CD14-positive monocyte (primary cell): Measurements from ENCODE around the gene PIK3R6. TPM values are rescaled to one million over a fixed set of nuclear protein-coding genes. Genes with fewer than 3 reads are reported as not detected.

Source experiments
- DNase-seq, 3 donors: peaks; one replicate each; pipeline ENCODE4 v3.0.0-alpha.2; 2011 to 2022
- H2AFZ ChIP-seq: 2 replicates; pipeline ENCODE4 v1.6.0; 2012; ENCODE audit warnings: mild to moderate bottlenecking, low read depth, low read length, inconsistent platforms; ENCODE audit not compliant: insufficient read depth, poor library complexity, severe bottlenecking
- H3K27ac ChIP-seq, 2 donors: 1 replicate in 1 of 2; 2 replicates in 1 of 2; pipeline ENCODE4 v1.5.1; 2012 to 2013; ENCODE audit warnings: low read length in 2 of 2, control low read depth in 1 of 2, inconsistent platforms in 1 of 2, low read depth in 1 of 2, mild to moderate bottlenecking in 1 of 2
- H3K27me3 ChIP-seq, 2 donors: one replicate each; pipeline versions ENCODE4 v1.6.0 to v1.6.1; 2011 to 2013; ENCODE audit warnings: low read length in 2 of 2; ENCODE audit not compliant: control insufficient read depth in 2 of 2, insufficient read depth in 2 of 2
- H3K36me3 ChIP-seq, 2 donors: replicated peaks in 1 of 2; 1 replicate in 1 of 2; 2 replicates in 1 of 2; pipeline versions ENCODE4 v1.5.1 to v1.6.1; 2012 to 2013; ENCODE audit warnings: low read length in 2 of 2, control low read depth in 1 of 2, inconsistent platforms in 1 of 2, mild to moderate bottlenecking in 1 of 2; ENCODE audit not compliant: insufficient read depth in 2 of 2, control insufficient read depth in 1 of 2
- H3K4me1 ChIP-seq, 2 donors: 1 replicate in 1 of 2; 2 replicates in 1 of 2; pipeline versions ENCODE4 v1.5.1 to v1.6.1; 2012 to 2013; ENCODE audit warnings: low read length in 2 of 2, control low read depth in 1 of 2, inconsistent platforms in 1 of 2, mild to moderate bottlenecking in 1 of 2, moderate library complexity in 1 of 2; ENCODE audit not compliant: insufficient read depth in 2 of 2, control insufficient read depth in 1 of 2
- H3K4me2 ChIP-seq: replicated peaks from 2 replicates; pipeline ENCODE3; 2012; ENCODE audit warnings: low read length, moderate library complexity, mild to moderate bottlenecking; ENCODE audit not compliant: poor library complexity, severe bottlenecking; ENCODE audit errors: extremely low read depth
- H3K4me3 ChIP-seq, 3 experiments: fragments of 200-600 bp in 1 of 3; sonication (generic) in 1 of 3; replicated peaks in 1 of 3; 1 replicate in 2 of 3; 2 replicates in 1 of 3; pipeline ENCODE4 v1.5.1; 2011 to 2013; ENCODE audit warnings: low read length in 3 of 3, mild to moderate bottlenecking in 3 of 3, control low read depth in 2 of 3, low read depth in 2 of 3, inconsistent platforms in 1 of 3, moderate library complexity in 1 of 3
- H3K79me2 ChIP-seq: 2 replicates; pipeline ENCODE4 v1.6.0; 2012; ENCODE audit warnings: mild to moderate bottlenecking, control low read depth, inconsistent platforms, low read length, moderate library complexity; ENCODE audit not compliant: insufficient read depth
- H3K9ac ChIP-seq: 2 replicates; pipeline ENCODE4 v1.6.0; 2017; ENCODE audit warnings: low read length, mild to moderate bottlenecking; ENCODE audit not compliant: insufficient read depth, poor library complexity, severe bottlenecking
- H3K9me3 ChIP-seq, 2 donors: replicated peaks in 1 of 2; 1 replicate in 1 of 2; 2 replicates in 1 of 2; pipeline versions ENCODE4 v1.5.1 to v1.6.1; 2012 to 2013; ENCODE audit warnings: low read length in 2 of 2, control low read depth in 1 of 2; ENCODE audit not compliant: control insufficient read depth in 1 of 2, insufficient read depth in 1 of 2
- H4K20me1 ChIP-seq: 2 replicates; pipeline ENCODE4 v1.6.0; 2012; ENCODE audit warnings: mild to moderate bottlenecking, low read length, control low read depth, moderate library complexity; ENCODE audit not compliant: insufficient read depth
- H3K27ac Mint-ChIP-seq, 7 donors: one replicate each; pipeline ENCODE4 v1.8.0; 2020; ENCODE audit warnings: mild to moderate bottlenecking in 7 of 7, mixed read lengths in 7 of 7, moderate library complexity in 6 of 7, inconsistent platforms in 2 of 7
- H3K27me3 Mint-ChIP-seq, 3 donors: one replicate each; pipeline ENCODE4 v1.8.0; 2021 to 2022; ENCODE audit warnings: low read depth in 3 of 3, mild to moderate bottlenecking in 3 of 3, mixed read lengths in 3 of 3, moderate library complexity in 3 of 3, inconsistent platforms in 1 of 3
- H3K36me3 Mint-ChIP-seq, 2 donors: one replicate each; pipeline ENCODE4 v1.8.0; 2020; ENCODE audit warnings: mixed read lengths in 2 of 2, inconsistent platforms in 1 of 2, mild to moderate bottlenecking in 1 of 2
- H3K4me1 Mint-ChIP-seq: one replicate; pipeline ENCODE4 v1.8.0; 2020; ENCODE audit warnings: mild to moderate bottlenecking, mixed read lengths
- H3K4me3 Mint-ChIP-seq, 2 donors: one replicate each; pipeline ENCODE4 v1.8.0; 2020; ENCODE audit warnings: mild to moderate bottlenecking in 2 of 2, mixed read lengths in 2 of 2, moderate library complexity in 1 of 2
- H3K9me3 Mint-ChIP-seq, 7 donors: one replicate each; pipeline ENCODE4 v1.8.0; 2020 to 2022; ENCODE audit warnings: mixed read lengths in 7 of 7, mild to moderate bottlenecking in 6 of 7, moderate library complexity in 6 of 7, inconsistent platforms in 2 of 7
- CTCF ChIP-seq: fragments of 200-600 bp; IDR thresholded peaks from one replicate; pipeline ENCODE4 v1.8.0; 2022; ENCODE audit warnings: antibody characterized with exemption, mild to moderate bottlenecking
- WGBS: methylation state at CpG from one replicate; pipeline ENCODE4 v1.1.5; 2013; ENCODE audit warnings: missing lambda C conversion rate; ENCODE audit not compliant: insufficient coverage; 5-methylcytosine and 5-hydroxymethylcytosine counted together
- intact Hi-C, 2 donors: fragments of 100-400 bp; cut with micrococcal nuclease; formaldehyde crosslinking; loops; one replicate each; pipeline versions ENCODE4 v1.15.0 to v1.15.1; 2023
- polyA plus RNA-seq, 3 donors: library from polyadenylated mRNA; depleted of rRNA in 1 of 3; unstranded in 2 of 3; stranded (reverse) in 1 of 3; fragments of 300-500 nt in 2 of 3; fragments of >200 nt in 1 of 3; fragmentation: Illumina TruSeq in 2 of 3; gene quantifications; 1 replicate in 2 of 3; 2 replicates in 1 of 3; pipeline ENCODE4 v1.2.3, GENCODE V29; 2012 to 2021

The PIK3R6 gene
- polyA plus RNA-seq, 3 donors: 3.6 to 23.3 (median 5.8) TPM

- no peaks in the 10 kb centered on the region for H3K9me3 ChIP-seq
- no peaks in the 10 kb centered on the region for H3K79me2 ChIP-seq
- TF ChIP-seq CTCF: no peak
- H3K4me3 Mint-ChIP-seq: peak overlapping the region in 1 of 2 donors; percentile 17
- peaks cover 38% of the 10 kb centered on the region for H3K4me1 Mint-ChIP-seq
- H2AFZ ChIP-seq: peak overlapping the region; percentile 46
- no peak overlapping the region for H3K4me2 ChIP-seq
- H3K27ac ChIP-seq: no peak overlapping the region
- no peak overlapping the region for H3K4me3 ChIP-seq
- peaks cover 0 to 2% (median 0%) of the 10 kb centered on the region in 7 donors for H3K9me3 Mint-ChIP-seq
- H4K20me1 ChIP-seq: no peaks in the 10 kb centered on the region
- no peak for DNase-seq
- H3K27me3 Mint-ChIP-seq: no peaks in the 10 kb centered on the region
- peaks cover 22 to 36% of the 10 kb centered on the region in 2 donors for H3K4me1 ChIP-seq
- 100% methylated on average over 1 of the region's 4 CpGs for WGBS
- H3K27ac Mint-ChIP-seq: peak overlapping the region in 1 of 7 donors; percentile 34
- H3K36me3 Mint-ChIP-seq: no peaks in the 10 kb centered on the region
- no peaks in the 10 kb centered on the region for H3K36me3 ChIP-seq
- intact Hi-C loops: loop anchor here in 1 of 2 donors (10.0 kb wide), 1 partner anchor 397 kb away; the partner anchor contains the start of gene RPL26
- no peak overlapping the region for H3K9ac ChIP-seq
- no peaks in the 10 kb centered on the region for H3K27me3 ChIP-seq
Measured at GRCh38 chr17:8781776-8782175, 85.7 kb downstream of the PIK3R6 start.

- no peak for TF ChIP-seq CTCF
- Histone ChIP-seq H2AFZ (peak overlapping the region; percentile 43), H3K27ac (peak overlapping the region in 1 of 2 donors; percentile 61), H3K4me2 (peak overlapping the region; percentile 20), H3K4me3 (peak overlapping the region in 1 of 3 experiments; percentile 28), H4K20me1 (no peaks in the 10 kb centered on the region), H3K27me3 (no peaks in the 10 kb centered on the region), H3K9me3 (peaks cover 0 to 8% of the 10 kb centered on the region in 2 donors), H3K79me2 (no peaks in the 10 kb centered on the region), H3K4me1 (peaks cover 23 to 36% of the 10 kb centered on the region in 2 donors), H3K9ac (no peak overlapping the region), H3K36me3 (no peaks in the 10 kb centered on the region)
- no CpG with 5 or more reads among the region's 1 CpG for WGBS
- intact Hi-C loops: no loop called here
- H3K27ac Mint-ChIP-seq: peak overlapping the region in 4 of 7 donors; percentile 8 to 47 (median 31)
- H3K4me1 Mint-ChIP-seq: peaks cover 42% of the 10 kb centered on the region
- no peaks in the 10 kb centered on the region for H3K27me3 Mint-ChIP-seq
- DNase-seq: no peak
- H3K4me3 Mint-ChIP-seq: no peak overlapping the region
- H3K9me3 Mint-ChIP-seq: peaks cover 4 to 17% (median 14%) of the 10 kb centered on the region in 7 donors
- peaks cover 0 to 3% of the 10 kb centered on the region in 2 donors for H3K36me3 Mint-ChIP-seq
Measured at GRCh38 chr17:8776881-8777280, 90.6 kb downstream of the PIK3R6 start.
